Left lung (tissue), 10 donors: ENCODE measurements around the gene VWA5B2. TPM values are rescaled to one million over a fixed set of nuclear protein-coding genes. Genes with fewer than 3 reads are reported as not detected.
A peak's percentile ranks its signal among the peaks of the same experiment; 100 is the strongest.

Source experiments
- ATAC-seq: fragments of 200-7000 bp; cut with Tn5 transposase; one replicate; pipeline ENCODE4 v1.9.1; 2020; ENCODE audit warnings: moderate library complexity
- DNase-seq, 4 donors: peaks; one replicate each; pipeline ENCODE4 v3.0.0-alpha.2; 2013 to 2020
- H3K27ac ChIP-seq, 2 donors: fragments of 200-600 bp; sonication (generic) in 1 of 2; one replicate each; pipeline versions ENCODE4 v1.5.0 to v1.8.0; 2020 to 2021
- H3K27me3 ChIP-seq, 2 donors: fragments of 200-600 bp; sonication (generic) in 1 of 2; one replicate each; pipeline versions ENCODE4 v1.5.0 to v1.8.0; 2020 to 2021
- H3K36me3 ChIP-seq, 2 donors: fragments of 200-600 bp; sonication (generic) in 1 of 2; one replicate each; pipeline versions ENCODE4 v1.5.0 to v1.8.0; 2020 to 2021
- H3K4me1 ChIP-seq, 2 donors: fragments of 200-600 bp; one replicate each; pipeline ENCODE4 v1.8.0; 2021
- H3K4me3 ChIP-seq, 2 donors: fragments of 200-600 bp; sonication (generic) in 1 of 2; one replicate each; pipeline versions ENCODE4 v1.5.0 to v1.8.0; 2020 to 2021; ENCODE audit warnings: mild to moderate bottlenecking in 1 of 2
- H3K9me3 ChIP-seq, 2 donors: fragments of 200-600 bp; sonication (generic) in 1 of 2; one replicate each; pipeline versions ENCODE4 v1.5.0 to v1.8.0; 2020 to 2021
- CTCF ChIP-seq, 2 donors: fragments of 200-600 bp; sonication (generic) in 1 of 2; IDR thresholded peaks; one replicate each; pipeline versions ENCODE4 v1.5.0 to v1.8.0; 2021; ENCODE audit warnings: antibody characterized with exemption in 2 of 2
- intact Hi-C, 2 donors: fragments of 100-400 bp; cut with DNase I; formaldehyde crosslinking; loops; one replicate each; pipeline versions ENCODE4 v1.11.2 to v1.14.2; 2022
- polyA plus RNA-seq, 6 donors: library from polyadenylated mRNA; unstranded; fragments of 120-200 nt; gene quantifications; one replicate each; pipeline ENCODE4 v1.2.1, GENCODE V29; 2013; ENCODE audit not compliant: insufficient read length in 6 of 6
- total RNA-seq, 2 donors: library from RNA; stranded (reverse); fragmentation: NEBNext Ultra II Directional; extraction: Animal tissue kit (Norgen Biotek cat#: 25700); gene quantifications; one replicate each; pipeline ENCODE4 v1.2.1, GENCODE V29; 2021
- donor health status: DM: no; HTN: yes; CAD: no.
- donor health status: DM: no; HTN: no; CAD: no.

VWA5B2 gene
- total and polyA plus RNA-seq, 8 donors: 0.31 to 2.4 (median 1.4) TPM; not detected in 1

- DNase-seq (peak in 1 of 4 donors; percentile 49), ATAC-seq (no peak)
- H3K4me3 ChIP-seq: no peak overlapping the region
- H3K9me3 ChIP-seq: no peaks in the 10 kb centered on the region
- no peaks in the 10 kb centered on the region for H3K27me3 ChIP-seq
- no peak overlapping the region for H3K27ac ChIP-seq
- peaks cover 0 to 32% of the 10 kb centered on the region in 2 donors for H3K36me3 ChIP-seq
- no peaks in the 10 kb centered on the region for H3K4me1 ChIP-seq
- intact Hi-C loops: no loop called here
- TF ChIP-seq CTCF (IDR thresholded peaks at IDR 0.05): no peak
These were observed 30.9 kb upstream of the VWA5B2 start for GRCh38 chr3:184198509-184198908.

DNA sequence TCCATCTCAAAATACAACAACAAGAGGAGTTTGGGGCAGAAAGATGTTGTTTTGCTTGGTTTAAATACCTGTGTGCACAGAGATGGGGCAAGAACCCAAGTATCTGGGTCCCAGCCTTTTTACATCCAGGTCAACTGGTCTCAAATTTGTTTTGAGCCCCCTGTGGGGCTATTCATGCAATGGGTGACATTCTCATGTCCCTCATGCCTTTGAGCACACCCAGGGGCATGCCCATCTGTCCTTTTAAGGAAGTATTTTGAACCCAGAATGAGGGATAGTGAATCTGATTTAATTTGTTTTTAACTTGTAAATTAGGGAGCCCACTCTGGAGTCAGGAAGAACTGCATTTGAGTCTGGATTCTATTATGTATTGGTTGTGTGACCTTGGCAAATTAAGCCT lies 28.6 kb upstream of the VWA5B2 start:
- DNase-seq: no peak
- peaks cover 0 to 9% of the 10 kb centered on the region in 2 donors for H3K36me3 ChIP-seq
- H3K4me3 ChIP-seq: no peak overlapping the region
- no peaks in the 10 kb centered on the region for H3K9me3 ChIP-seq
- no peaks in the 10 kb centered on the region for H3K27me3 ChIP-seq
- intact Hi-C loops: no loop called here
- no peak overlapping the region for H3K27ac ChIP-seq
- ATAC-seq: no peak
- no peaks in the 10 kb centered on the region for H3K4me1 ChIP-seq
- TF ChIP-seq CTCF (IDR thresholded peaks at IDR 0.05): no peak

DNA sequence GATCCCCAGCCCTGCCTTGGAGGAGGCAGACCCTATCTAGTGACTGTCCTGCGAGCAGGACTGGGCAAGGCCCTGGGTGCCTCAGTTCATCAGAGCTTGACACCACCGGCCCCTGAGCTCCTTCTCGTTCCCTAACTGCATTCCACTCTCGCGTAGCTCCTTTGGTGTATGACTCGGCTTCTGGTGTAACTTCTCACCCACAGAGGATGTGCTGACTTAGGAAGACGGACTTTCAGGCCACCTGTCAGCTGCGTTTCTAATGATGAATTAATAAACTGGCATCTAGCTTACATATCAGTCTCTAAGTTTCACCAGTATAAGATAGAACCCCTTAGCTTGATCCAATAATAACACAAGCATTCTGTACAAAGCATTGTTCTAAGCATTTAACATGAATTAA lies 25.9 kb upstream of the VWA5B2 start:
- H3K36me3 ChIP-seq: no peaks in the 10 kb centered on the region
- TF ChIP-seq CTCF (IDR thresholded peaks at IDR 0.05): no peak
- DNase-seq (peak in 1 of 4 donors; percentile 22), ATAC-seq (no peak)
- no peaks in the 10 kb centered on the region for H3K9me3 ChIP-seq
- H3K4me3 ChIP-seq: no peak overlapping the region
- intact Hi-C loops: no loop called here
- H3K27ac ChIP-seq: no peak overlapping the region
- no peaks in the 10 kb centered on the region for H3K27me3 ChIP-seq
- H3K4me1 ChIP-seq: no peaks in the 10 kb centered on the region

DNA sequence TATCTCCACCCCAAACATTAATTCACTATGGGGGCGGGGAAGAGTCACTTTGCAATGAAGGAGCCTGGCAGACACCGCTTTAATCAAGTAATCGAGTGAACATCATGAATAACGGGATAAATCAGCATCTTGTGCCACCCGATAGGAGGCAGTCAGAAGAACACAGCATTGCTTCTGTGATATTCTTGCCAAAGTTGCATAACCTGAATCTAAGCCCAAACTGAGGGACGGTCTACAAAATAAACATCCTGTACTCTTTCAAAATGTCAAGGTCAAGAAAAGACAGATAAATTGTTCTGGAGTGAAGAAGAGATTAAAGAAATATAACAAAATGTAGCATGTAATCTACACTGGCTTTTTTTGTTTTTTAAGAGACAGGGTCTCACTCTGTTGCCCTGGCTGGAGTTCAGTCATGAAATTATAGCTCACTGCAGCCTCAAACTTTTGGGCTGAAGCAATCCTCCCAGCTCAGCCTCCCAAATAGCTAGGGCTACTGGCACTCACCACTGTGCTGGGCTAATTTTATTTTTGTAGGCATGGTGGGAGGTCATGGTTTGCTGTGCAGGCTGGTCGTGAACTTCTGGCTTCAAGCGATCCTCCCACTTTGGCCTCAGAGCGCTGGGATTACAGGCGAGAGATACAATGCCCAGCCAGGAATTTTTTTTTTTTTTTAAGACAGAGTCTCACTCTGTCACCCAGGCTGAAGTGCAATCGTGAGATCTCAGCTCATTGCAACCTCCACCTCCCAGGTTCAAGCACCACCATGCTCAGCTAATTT lies 20.1 kb upstream of the VWA5B2 start:
- no peak overlapping the region for H3K27ac ChIP-seq
- H3K4me1 ChIP-seq: no peaks in the 10 kb centered on the region
- TF ChIP-seq CTCF (IDR thresholded peaks at IDR 0.05): no peak
- H3K36me3 ChIP-seq: no peaks in the 10 kb centered on the region
- DNase-seq (no peak), ATAC-seq (no peak)
- no peaks in the 10 kb centered on the region for H3K9me3 ChIP-seq
- H3K27me3 ChIP-seq: no peaks in the 10 kb centered on the region
- no peak overlapping the region for H3K4me3 ChIP-seq
- intact Hi-C loops: no loop called here

GRCh38 chr3:184211297-184211696 lies 18.1 kb upstream of the VWA5B2 start:
- H3K9me3 ChIP-seq: no peaks in the 10 kb centered on the region
- H3K27ac ChIP-seq: no peak overlapping the region
- intact Hi-C loops: no loop called here
- no peaks in the 10 kb centered on the region for H3K4me1 ChIP-seq
- no peaks in the 10 kb centered on the region for H3K27me3 ChIP-seq
- no peak for DNase-seq
- ATAC-seq: no peak
- no peaks in the 10 kb centered on the region for H3K36me3 ChIP-seq
- no peak for TF ChIP-seq CTCF (IDR thresholded peaks at IDR 0.05)
- H3K4me3 ChIP-seq: no peak overlapping the region
